Suprapubic skin (tissue), 4 donors: ENCODE data around the gene DNAI7.

ENCODE experiments used
- CTCF ChIP-seq, 2 donors: fragments of 200-600 bp in 1 of 2; fragments of 450-650 bp in 1 of 2; sonication (generic) in 1 of 2; IDR thresholded peaks; one replicate each; pipeline ENCODE4 v1.5.1; 2016 to 2019; ENCODE audit warnings: antibody characterized with exemption in 2 of 2, mild to moderate bottlenecking in 1 of 2, moderate library complexity in 1 of 2
- EP300 ChIP-seq: sonication (generic); formaldehyde crosslinking; IDR thresholded peaks from one replicate; pipeline ENCODE4 v1.6.1; 2017; ENCODE audit warnings: antibody characterized with exemption
- POLR2A ChIP-seq, 2 donors: fragments of 450-650 bp; IDR thresholded peaks; one replicate each; pipeline ENCODE4 v1.6.1; 2017; ENCODE audit warnings: antibody characterized with exemption in 2 of 2, mild to moderate bottlenecking in 2 of 2, moderate library complexity in 2 of 2
- POLR2AphosphoS5 ChIP-seq, 3 donors: sonication (generic); formaldehyde crosslinking; IDR thresholded peaks; one replicate each; pipeline ENCODE4 v1.6.1; 2017; ENCODE audit warnings: antibody characterized with exemption in 3 of 3

- TF ChIP-seq CTCF (IDR thresholded peaks at IDR 0.05) (no peak), POLR2AphosphoS5 (IDR thresholded peaks at IDR 0.05) (no peak), POLR2A (IDR thresholded peaks at IDR 0.05) (no peak), EP300 (no peak)
Observed at GRCh38 chr12:25186038-25186787, 8.7 kb downstream of the DNAI7 start.
